Skin of body (tissue), 2 donors: ENCODE data around the gene PDE4D. TPM values are rescaled to one million over a fixed set of nuclear protein-coding genes. Genes with fewer than 3 reads are reported as not detected.
"Not testable (repeated sequence)": the region's sequence is repeated elsewhere in the genome, so short reads cannot be mapped to it uniquely, and the experiment has no call there.

Source experiments
- DNase-seq: peaks from one replicate; lab custom pipeline; 2025; lab: John Stamatoyannopoulos, UW
- total RNA-seq: library from RNA; depleted of rRNA; stranded (reverse); fragments of >200 nt; gene quantifications from one replicate; pipeline ENCODE4 v1.2.3, GENCODE V29; 2014

The PDE4D gene
- total RNA-seq, 1 donor from 2014 or later = 39.7 TPM

GRCh38 chr5:59483971-59484472, 409.5 kb downstream of the PDE4D start:
- no peak for DNase-seq

GRCh38 chr5:59479086-59479485, 414.4 kb downstream of the PDE4D start:
- no peak for DNase-seq

DNA sequence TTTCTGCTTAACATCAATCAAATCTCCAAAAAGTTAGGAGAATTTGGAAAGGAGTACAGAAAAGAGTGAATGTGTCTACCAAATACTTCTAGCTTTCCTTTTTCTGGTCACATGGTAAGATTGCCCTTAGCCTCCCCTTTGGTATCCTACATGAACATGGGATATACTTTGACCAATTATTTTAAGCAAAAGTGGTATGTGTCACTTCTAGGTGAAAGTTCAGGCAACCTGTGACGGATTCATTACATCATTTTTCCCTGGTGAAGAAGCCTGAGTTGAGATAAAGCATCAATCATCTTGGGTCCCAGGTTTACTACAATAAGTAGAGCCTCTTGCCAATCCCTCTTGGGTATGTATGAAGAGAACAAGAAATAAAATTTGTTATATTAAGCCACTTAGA, 419.2 kb downstream of the PDE4D start:
- DNase-seq = no peak

- DNase-seq = no peak
Observed at GRCh38 chr5:59473611-59474010, 419.9 kb downstream of the PDE4D start.

DNA sequence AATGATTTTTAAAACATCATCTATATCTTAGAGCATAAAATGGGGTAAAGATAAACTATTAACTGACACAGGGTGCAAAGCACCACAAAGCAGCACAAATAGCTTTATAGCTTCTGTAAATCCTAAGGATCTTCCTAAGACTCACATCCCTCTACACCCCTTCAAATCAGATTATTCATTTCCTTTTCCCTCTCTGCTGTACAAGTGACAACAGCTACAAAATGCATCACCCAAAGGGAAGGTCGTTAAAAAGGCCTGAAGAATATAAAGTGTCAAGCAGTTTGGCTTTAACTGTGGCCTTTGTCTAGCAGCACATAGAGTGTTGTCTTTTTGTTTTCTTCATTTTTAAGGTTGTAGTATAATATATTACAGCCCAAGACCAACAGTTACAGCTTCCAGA, 422.1 kb downstream of the PDE4D start:
- no peak for DNase-seq

DNA sequence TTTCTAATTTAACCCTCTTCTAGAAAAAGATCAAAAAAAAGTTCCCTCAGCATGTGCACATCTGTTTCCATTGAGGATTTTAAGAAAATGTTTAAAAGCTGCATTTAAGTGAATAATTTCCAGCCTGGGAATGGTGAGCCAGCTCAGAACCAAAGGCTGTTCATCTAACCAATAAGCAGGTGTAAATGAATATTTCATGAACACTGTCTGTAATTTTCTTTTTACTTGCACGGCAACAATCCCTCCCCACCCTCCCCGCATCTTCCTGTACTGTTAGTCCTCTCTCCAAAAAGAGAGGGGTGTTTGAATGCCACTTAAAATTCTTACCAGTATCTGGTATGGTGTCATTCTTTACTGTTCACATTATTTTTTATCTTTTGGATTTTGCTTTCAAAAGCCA, 425.6 kb downstream of the PDE4D start:
- DNase-seq = no peak

DNA sequence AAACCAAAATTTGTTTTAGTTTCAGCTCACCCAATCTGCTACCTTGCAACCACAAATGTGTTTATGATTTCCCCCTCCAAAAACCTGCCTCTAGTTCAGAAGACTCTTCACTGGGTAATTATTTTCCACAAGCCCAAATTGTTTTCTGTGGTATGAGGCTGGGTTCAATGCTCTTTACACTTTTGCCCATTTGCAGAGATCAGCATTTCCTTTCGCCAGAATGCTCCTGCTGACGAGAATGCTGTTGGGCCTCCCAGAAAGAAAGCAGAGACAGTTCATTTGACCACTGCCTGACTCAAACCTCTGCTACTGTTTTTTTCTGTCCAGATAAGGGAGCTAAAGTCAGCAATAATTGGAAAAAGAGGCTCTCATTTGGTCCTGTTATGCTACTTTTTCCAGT, 427.3 kb downstream of the PDE4D start:
- DNase-seq = no peak

DNA sequence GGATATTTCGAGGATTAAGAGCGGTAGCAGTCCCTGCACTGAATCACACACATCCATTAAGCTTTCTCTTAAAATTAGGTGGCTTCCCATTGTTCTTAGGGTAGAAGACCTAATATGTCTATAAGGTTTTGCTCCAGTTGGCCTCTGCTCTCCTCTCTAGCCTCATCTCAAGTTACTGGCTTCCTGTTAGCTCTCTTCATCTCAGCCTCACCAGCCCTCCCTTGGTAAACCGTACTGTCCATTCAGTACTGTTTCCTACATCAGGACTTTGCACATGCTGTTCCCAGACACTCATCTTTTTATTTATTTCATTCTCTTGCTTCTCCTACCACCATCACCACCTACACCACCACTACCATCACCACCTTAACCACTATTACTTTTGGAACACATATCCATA, 428.6 kb downstream of the PDE4D start:
- no peak for DNase-seq

DNA sequence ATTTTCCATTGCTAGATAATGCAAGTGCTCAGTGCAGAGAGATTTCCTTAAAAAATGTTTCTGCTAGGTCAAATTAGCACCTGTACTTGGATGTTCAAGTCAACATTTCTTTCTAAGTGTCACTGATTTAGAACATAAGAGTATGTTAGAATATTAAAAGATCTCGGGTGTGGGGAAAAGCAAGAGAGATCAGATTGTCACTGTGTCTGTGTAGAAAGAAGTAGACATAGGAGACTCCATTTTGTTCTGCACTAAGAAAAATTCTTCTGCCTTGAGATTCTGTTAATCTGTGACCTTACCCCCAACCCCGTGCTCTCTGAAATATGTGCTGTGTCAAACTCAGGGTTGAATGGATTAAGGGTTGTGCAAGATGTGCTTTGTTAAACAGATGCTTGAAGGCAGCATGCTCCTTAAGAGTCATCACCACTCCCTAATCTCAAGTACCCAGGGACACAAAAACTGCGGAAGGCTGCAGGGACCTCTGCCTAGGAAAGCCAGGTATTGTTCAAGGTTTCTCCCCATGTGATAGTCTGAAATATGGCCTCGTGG, 429.8 kb downstream of the PDE4D start:
- not testable (repeated sequence) for DNase-seq

GRCh38 chr5:59462956-59463355, 430.6 kb downstream of the PDE4D start:
- DNase-seq = no peak

GRCh38 chr5:59460368-59461153, 433.0 kb downstream of the PDE4D start:
- DNase-seq = no peak

DNA sequence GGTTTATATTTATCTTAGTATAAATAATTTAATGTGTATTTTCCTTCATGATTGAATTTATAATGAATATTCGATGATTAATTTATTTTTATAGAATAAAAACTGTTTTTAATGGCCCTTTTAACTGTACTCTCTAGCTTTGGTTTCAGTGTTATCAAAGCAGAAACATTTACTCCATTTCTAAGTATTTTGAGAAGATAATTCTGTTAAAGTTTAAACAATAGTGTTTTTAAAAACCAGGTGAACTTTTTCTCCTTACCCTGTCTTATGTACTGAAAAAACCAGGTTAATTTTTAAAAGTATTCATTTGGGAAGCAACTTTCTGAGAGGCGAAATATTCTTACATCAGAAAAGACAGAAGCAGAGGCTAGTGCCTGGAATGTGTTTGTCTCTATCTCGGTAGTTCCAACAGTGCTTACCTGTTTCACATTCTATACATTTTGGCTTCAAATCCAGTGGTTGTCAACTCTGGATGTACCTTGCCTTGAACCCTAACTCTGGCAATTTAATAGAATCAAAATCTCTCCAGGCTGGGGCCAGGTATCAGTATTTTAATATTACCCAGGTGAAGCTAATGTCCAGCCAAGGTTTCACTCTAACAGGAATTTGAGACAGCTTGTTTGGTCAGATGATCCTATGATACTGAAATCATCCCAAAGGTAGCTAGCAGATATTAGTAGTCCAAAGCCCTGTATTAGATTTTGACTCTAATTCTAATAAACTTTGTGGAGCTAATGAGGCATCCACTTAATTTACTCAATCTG, 434.4 kb downstream of the PDE4D start:
- DNase-seq = no peak

- no peak for DNase-seq
Observed at GRCh38 chr5:59458321-59458720, 435.2 kb downstream of the PDE4D start.

- no peak for DNase-seq
Observed at GRCh38 chr5:59449905-59450644, 443.5 kb downstream of the PDE4D start.

DNA sequence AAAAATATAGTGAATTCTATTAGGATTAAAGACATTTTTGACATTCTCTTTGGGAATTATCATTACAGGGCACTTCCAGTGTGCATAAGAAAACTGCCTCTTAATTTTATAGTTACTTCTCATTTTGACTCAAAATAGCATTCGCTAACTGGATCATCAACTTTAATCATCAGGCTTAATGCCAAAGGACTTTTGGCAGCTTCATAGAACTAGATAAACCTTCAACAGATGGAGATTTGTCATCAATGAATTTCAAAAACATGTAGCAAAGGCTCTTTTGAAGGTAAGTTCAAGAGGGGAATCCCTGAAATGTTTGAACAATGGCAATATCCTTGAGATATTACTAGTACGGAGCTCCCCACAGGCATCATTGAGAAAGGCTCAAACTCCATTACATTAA, 447.2 kb downstream of the PDE4D start:
- DNase-seq = no peak

DNA sequence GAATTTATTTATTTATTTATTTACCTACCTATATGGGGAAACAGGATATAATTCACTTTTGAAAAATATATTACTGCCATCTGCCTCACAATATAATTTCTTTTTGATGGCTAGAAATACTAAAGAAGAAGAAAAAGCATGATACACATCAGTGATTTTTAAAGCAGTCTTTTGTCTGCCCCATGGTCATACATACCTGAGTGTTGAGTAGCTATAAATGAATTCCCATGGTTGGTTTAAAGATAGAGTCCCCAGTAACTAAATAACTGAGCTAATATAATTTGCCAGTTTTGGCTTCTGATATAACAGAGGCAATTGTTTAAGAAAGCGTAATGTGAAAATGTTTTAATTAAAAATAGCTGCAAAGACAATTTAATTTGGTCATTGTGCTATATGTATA, 447.8 kb downstream of the PDE4D start:
- DNase-seq = no peak

DNA sequence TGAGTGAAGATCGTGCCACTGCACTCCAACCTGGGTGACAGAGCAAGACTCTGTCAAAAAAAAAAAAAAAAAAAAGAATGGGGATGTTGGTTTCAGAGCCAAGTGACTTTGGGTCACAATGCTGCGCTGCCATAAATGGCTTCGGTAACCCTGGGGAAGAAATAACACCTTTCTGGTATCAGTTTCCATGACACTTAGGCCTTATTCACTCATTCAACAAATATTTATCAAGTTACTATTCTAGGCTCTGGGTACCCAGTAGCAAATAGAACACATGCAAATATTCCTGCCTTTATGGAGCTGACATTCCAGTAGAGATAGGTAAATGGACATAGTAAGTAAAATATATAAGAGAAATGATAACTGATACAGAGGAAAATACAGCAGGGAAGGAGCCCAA, 454.2 kb downstream of the PDE4D start:
- no peak for DNase-seq

GRCh38 chr5:59437176-59437575, 456.4 kb downstream of the PDE4D start:
- no peak for DNase-seq

- DNase-seq = no peak
Observed at GRCh38 chr5:59436364-59437148, 457.0 kb downstream of the PDE4D start.

DNA sequence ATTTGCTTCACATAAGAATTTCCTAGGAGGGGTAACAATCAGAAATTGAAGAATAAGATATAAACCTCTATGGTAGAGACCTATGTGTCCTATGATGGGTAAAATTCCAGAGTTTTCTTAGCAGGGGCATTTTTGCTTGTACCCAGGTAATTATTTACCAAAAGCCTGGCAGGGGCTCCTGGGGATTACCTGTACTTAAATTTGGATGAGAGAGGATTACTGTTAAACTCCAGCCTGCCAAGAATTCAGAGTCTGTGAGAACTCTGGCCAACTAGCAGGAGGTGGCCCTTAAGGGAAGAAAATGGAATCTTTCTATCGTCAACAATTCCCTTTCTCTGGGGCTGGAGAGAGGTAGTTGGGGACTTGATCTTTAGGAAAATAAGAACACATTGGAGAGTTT, 460.4 kb downstream of the PDE4D start:
- no peak for DNase-seq
